ENCODE results near the gene DUT. TPM values are rescaled to one million over a fixed set of nuclear protein-coding genes. Genes with fewer than 3 reads are reported as not detected.

The DUT gene
- total RNA-seq, 4 donors from 2014 or later: 69.6 to 140 (median 84.0) TPM

GRCh38 chr15:48300038-48300437 is 31.2 kb upstream of the DUT start:
- H3K4me3 ChIP-seq (ENCODE audit: low read depth, poor library complexity, severe bottlenecking): no peak overlapping the region
- intact Hi-C loops (cut with DNase I; ENCODE audit: low total_unique reads): no loop called here
- no peak for DNase-seq (ENCODE audit: low spot score in 2 of 2)
- TF ChIP-seq, protein P1, sequence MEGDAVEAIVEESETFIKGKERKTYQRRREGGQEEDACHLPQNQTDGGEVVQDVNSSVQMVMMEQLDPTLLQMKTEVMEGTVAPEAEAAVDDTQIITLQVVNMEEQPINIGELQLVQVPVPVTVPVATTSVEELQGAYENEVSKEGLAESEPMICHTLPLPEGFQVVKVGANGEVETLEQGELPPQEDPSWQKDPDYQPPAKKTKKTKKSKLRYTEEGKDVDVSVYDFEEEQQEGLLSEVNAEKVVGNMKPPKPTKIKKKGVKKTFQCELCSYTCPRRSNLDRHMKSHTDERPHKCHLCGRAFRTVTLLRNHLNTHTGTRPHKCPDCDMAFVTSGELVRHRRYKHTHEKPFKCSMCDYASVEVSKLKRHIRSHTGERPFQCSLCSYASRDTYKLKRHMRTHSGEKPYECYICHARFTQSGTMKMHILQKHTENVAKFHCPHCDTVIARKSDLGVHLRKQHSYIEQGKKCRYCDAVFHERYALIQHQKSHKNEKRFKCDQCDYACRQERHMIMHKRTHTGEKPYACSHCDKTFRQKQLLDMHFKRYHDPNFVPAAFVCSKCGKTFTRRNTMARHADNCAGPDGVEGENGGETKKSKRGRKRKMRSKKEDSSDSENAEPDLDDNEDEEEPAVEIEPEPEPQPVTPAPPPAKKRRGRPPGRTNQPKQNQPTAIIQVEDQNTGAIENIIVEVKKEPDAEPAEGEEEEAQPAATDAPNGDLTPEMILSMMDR (IDR thresholded peaks at IDR 0.05): no peak
- TF ChIP-seq POLR2A (IDR thresholded peaks at IDR 0.05): no peak
- WGBS, 2 donors: 84 to 92% methylated on average over 5 of the region's 5 CpGs

- 54 to 61% methylated on average over 2 of the region's 2 CpGs for WGBS, 2 donors
- intact Hi-C loops (cut with DNase I; ENCODE audit: low total_unique reads): no loop called here
- no peak overlapping the region for H3K4me3 ChIP-seq (ENCODE audit: low read depth, poor library complexity, severe bottlenecking)
- TF ChIP-seq, protein P1 (IDR thresholded peaks at IDR 0.05): no peak
- no peak for TF ChIP-seq POLR2A (IDR thresholded peaks at IDR 0.05)
- DNase-seq (ENCODE audit: low spot score in 2 of 2): no peak
Measured at GRCh38 chr15:48304398-48304797, 26.8 kb upstream of the DUT start.

DNA sequence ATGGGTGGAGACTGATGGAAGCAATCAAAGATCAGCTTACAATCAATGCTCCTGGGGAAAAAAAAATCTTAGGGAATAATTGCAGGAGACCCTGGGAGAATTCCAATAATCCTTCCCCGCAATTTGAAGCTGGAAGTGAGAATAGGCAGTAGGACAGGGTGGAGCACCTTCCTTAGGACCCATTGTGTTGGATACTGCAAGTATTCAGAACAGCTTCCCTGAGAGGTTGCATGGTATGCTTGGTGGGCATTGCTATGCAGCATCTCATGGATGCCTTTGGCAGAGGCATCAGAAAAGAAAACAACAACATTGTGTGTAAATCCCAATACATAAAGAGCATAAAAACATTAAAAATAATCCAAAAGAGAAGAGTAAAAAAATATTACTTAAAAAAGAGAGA is 24.6 kb upstream of the DUT start:
- TF ChIP-seq, protein P1 (IDR thresholded peaks at IDR 0.05): no peak
- no peak for TF ChIP-seq POLR2A (IDR thresholded peaks at IDR 0.05)

DNA sequence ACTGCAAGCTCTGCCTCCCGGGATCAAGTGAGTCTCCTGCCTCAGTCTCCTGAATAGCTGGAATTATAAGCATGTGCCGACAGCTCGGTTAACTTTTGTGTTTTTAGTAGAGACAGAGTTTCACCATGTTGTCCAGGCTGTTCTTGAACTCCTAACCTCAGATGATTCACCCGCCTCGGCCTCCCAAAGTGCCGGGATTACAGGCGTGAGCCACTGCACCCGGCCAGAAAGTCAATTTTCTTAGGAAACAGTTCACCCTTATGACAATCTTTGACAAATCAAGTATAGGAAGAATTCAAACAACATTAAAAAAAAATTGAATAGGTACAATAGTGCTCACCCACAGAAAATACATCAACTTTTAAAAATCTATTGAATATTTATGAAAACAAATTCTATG is 23.6 kb upstream of the DUT start:
- no peak for TF ChIP-seq POLR2A (IDR thresholded peaks at IDR 0.05)
- TF ChIP-seq, protein P1 (IDR thresholded peaks at IDR 0.05): no peak
- WGBS, 2 donors: 91 to 94% methylated on average over 8 of the region's 8 CpGs

More for the DNA sequence above, 24.6 kb upstream of the DUT start:
- DNase-seq (ENCODE audit: low spot score in 2 of 2): no peak
- intact Hi-C loops (cut with DNase I; ENCODE audit: low total_unique reads): no loop called here
- H3K4me3 ChIP-seq (ENCODE audit: low read depth, poor library complexity, severe bottlenecking): no peak overlapping the region
- 72 to 83% methylated on average over 1 of the region's 1 CpG for WGBS, 2 donors

GRCh38 chr15:48309740-48310139 is 21.5 kb upstream of the DUT start:
- no peak overlapping the region for H3K4me3 ChIP-seq (ENCODE audit: low read depth, poor library complexity, severe bottlenecking)
- intact Hi-C loops (cut with DNase I; ENCODE audit: low total_unique reads): no loop called here
- 57 to 73% methylated on average over 2 of the region's 2 CpGs for WGBS, 2 donors
- TF ChIP-seq, protein P1 (IDR thresholded peaks at IDR 0.05): no peak
- no peak for TF ChIP-seq POLR2A (IDR thresholded peaks at IDR 0.05)
- no peak for DNase-seq (ENCODE audit: low spot score in 2 of 2)

More for the DNA sequence above, 23.6 kb upstream of the DUT start:
- no peak overlapping the region for H3K4me3 ChIP-seq (ENCODE audit: low read depth, poor library complexity, severe bottlenecking)
- intact Hi-C loops (cut with DNase I; ENCODE audit: low total_unique reads): no loop called here
- no peak for DNase-seq (ENCODE audit: low spot score in 2 of 2)

DNA sequence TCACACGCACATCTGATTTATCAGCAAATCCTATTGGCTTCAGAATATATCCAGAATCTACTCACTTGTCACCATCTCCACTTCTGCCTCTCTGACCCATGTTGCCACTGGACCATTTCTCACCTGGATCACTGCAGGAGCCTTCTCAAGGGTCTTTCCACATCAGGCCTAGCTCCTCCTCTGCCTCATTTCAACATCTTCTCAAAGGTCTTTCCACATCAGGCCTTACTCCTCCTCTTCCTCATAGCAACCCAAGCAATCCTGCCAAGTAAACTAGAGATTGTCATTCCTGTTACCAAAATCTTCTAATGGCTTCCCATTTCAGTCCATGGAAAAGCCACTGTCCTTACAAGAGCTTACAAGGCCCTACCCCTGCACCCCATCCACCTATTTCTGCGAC is 18.0 kb upstream of the DUT start:
- no peak overlapping the region for H3K4me3 ChIP-seq (ENCODE audit: low read depth, poor library complexity, severe bottlenecking)
- TF ChIP-seq POLR2A (IDR thresholded peaks at IDR 0.05): no peak
- TF ChIP-seq, protein P1 (IDR thresholded peaks at IDR 0.05): no peak
- intact Hi-C loops (cut with DNase I; ENCODE audit: low total_unique reads): no loop called here
- no peak for DNase-seq (ENCODE audit: low spot score in 2 of 2)
- 94 to 95% methylated on average over 2 of the region's 2 CpGs for WGBS, 2 donors
